ENCODE data around the gene MDK. TPM values are rescaled to one million over a fixed set of nuclear protein-coding genes. Genes with fewer than 3 reads are reported as not detected.

MDK gene
- total and polyA plus RNA-seq, 2 experiments from 2014 or later: 388 to 477 TPM

DNA sequence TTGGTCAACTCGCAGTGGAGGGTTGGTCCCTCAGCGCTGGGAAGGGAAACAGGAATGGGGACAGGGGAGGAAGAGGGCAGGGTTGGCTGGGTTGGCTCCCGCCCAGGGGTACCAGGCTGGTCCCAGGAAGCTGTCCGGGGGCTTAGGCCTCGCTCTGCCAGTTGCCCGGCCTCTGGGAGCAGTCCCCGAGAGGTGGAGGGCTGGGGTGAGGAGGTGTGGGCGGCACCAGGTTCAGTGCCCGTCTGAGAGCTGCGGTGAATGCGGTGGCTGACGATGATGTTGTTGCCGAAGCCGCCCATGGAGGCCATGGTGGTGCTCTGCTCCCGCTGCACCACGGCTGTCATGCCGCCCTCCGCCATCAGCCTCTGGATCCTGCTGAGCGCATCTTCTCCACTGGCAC, 16.1 kb downstream of the MDK start:
- Histone ChIP-seq H3K27me3 (ENCODE audit: insufficient read depth) (peaks cover 18% of the 10 kb centered on the region), H2AFZ (no peak overlapping the region), H3F3A (replicated peaks; ENCODE audit: low read depth) (peaks cover 8% of the 10 kb centered on the region; the same call in 1 of the 2 replicates), H3K4me1 (ENCODE audit: insufficient read depth) (no peaks in the 10 kb centered on the region; the same call in 1 of the 2 replicates), H3K4me3 (no peak overlapping the region), H3K36me3 (ENCODE audit: insufficient read depth) (no peaks in the 10 kb centered on the region), H3K27ac (ENCODE audit: low read depth) (no peak overlapping the region), H3K9me2 (ENCODE audit: insufficient read depth) (no peaks in the 10 kb centered on the region), H4K20me1 (replicated peaks; ENCODE audit: insufficient read depth) (no peaks in the 10 kb centered on the region; the same call in 1 of the 2 replicates), H3K79me2 (replicated peaks; ENCODE audit: insufficient read depth) (no peaks in the 10 kb centered on the region), H3K4me2 (no peak overlapping the region)
- H3K36me3 Mint-ChIP-seq (ENCODE audit: low read depth): peaks cover 10% of the 10 kb centered on the region; the same call in 2 of the 3 replicates
- no peaks in the 10 kb centered on the region for H3K9me3 Mint-ChIP-seq
- ATAC-seq: no peak
- peaks cover 21% of the 10 kb centered on the region for H3K27me3 Mint-ChIP-seq (ENCODE audit: insufficient read depth, low read depth, poor library complexity)
- no peak overlapping the region for H3K4me3 Mint-ChIP-seq
- peaks cover 10% of the 10 kb centered on the region for H3K4me1 Mint-ChIP-seq
- TF ChIP-seq EZH2 (IDR thresholded peaks at IDR 0.05; ENCODE audit: low read depth, unreplicated experiment): no peak
- TF ChIP-seq NANOG (IDR thresholded peaks at IDR 0.05; ENCODE audit: borderline replicate concordance): no peak
- no peak for TF ChIP-seq EZH2phosphoT487 (IDR thresholded peaks at IDR 0.05; ENCODE audit: unreplicated experiment)
- TF ChIP-seq, protein P1, sequence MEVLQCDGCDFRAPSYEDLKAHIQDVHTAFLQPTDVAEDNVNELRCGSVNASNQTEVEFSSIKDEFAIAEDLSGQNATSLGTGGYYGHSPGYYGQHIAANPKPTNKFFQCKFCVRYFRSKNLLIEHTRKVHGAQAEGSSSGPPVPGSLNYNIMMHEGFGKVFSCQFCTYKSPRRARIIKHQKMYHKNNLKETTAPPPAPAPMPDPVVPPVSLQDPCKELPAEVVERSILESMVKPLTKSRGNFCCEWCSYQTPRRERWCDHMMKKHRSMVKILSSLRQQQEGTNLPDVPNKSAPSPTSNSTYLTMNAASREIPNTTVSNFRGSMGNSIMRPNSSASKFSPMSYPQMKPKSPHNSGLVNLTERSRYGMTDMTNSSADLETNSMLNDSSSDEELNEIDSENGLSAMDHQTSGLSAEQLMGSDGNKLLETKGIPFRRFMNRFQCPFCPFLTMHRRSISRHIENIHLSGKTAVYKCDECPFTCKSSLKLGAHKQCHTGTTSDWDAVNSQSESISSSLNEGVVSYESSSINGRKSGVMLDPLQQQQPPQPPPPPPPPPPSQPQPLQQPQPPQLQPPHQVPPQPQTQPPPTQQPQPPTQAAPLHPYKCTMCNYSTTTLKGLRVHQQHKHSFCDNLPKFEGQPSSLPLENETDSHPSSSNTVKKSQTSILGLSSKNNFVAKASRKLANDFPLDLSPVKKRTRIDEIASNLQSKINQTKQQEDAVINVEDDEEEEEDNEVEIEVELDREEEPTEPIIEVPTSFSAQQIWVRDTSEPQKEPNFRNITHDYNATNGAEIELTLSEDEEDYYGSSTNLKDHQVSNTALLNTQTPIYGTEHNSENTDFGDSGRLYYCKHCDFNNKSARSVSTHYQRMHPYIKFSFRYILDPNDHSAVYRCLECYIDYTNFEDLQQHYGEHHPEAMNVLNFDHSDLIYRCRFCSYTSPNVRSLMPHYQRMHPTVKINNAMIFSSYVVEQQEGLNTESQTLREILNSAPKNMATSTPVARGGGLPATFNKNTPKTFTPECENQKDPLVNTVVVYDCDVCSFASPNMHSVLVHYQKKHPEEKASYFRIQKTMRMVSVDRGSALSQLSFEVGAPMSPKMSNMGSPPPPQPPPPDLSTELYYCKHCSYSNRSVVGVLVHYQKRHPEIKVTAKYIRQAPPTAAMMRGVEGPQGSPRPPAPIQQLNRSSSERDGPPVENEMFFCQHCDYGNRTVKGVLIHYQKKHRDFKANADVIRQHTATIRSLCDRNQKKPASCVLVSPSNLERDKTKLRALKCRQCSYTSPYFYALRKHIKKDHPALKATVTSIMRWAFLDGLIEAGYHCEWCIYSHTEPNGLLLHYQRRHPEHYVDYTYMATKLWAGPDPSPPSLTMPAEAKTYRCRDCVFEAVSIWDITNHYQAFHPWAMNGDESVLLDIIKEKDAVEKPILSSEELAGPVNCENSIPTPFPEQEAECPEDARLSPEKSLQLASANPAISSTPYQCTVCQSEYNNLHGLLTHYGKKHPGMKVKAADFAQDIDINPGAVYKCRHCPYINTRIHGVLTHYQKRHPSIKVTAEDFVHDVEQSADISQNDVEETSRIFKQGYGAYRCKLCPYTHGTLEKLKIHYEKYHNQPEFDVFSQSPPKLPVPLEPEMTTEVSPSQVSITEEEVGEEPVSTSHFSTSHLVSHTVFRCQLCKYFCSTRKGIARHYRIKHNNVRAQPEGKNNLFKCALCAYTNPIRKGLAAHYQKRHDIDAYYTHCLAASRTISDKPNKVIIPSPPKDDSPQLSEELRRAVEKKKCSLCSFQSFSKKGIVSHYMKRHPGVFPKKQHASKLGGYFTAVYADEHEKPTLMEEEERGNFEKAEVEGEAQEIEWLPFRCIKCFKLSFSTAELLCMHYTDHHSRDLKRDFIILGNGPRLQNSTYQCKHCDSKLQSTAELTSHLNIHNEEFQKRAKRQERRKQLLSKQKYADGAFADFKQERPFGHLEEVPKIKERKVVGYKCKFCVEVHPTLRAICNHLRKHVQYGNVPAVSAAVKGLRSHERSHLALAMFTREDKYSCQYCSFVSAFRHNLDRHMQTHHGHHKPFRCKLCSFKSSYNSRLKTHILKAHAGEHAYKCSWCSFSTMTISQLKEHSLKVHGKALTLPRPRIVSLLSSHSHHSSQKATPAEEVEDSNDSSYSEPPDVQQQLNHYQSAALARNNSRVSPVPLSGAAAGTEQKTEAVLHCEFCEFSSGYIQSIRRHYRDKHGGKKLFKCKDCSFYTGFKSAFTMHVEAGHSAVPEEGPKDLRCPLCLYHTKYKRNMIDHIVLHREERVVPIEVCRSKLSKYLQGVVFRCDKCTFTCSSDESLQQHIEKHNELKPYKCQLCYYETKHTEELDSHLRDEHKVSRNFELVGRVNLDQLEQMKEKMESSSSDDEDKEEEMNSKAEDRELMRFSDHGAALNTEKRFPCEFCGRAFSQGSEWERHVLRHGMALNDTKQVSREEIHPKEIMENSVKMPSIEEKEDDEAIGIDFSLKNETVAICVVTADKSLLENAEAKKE (CRISPR knock-in tag; IDR thresholded peaks at IDR 0.05): no peak
- TF ChIP-seq, protein P2, sequence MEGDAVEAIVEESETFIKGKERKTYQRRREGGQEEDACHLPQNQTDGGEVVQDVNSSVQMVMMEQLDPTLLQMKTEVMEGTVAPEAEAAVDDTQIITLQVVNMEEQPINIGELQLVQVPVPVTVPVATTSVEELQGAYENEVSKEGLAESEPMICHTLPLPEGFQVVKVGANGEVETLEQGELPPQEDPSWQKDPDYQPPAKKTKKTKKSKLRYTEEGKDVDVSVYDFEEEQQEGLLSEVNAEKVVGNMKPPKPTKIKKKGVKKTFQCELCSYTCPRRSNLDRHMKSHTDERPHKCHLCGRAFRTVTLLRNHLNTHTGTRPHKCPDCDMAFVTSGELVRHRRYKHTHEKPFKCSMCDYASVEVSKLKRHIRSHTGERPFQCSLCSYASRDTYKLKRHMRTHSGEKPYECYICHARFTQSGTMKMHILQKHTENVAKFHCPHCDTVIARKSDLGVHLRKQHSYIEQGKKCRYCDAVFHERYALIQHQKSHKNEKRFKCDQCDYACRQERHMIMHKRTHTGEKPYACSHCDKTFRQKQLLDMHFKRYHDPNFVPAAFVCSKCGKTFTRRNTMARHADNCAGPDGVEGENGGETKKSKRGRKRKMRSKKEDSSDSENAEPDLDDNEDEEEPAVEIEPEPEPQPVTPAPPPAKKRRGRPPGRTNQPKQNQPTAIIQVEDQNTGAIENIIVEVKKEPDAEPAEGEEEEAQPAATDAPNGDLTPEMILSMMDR (conservative IDR thresholded peaks at IDR 0.05; ENCODE audit: low read depth in 2 of 2): no peak
- no peak for TF ChIP-seq ZNF331 (CRISPR knock-in tag; IDR thresholded peaks at IDR 0.05; ENCODE audit: low read depth)
- TF ChIP-seq, protein P3, sequence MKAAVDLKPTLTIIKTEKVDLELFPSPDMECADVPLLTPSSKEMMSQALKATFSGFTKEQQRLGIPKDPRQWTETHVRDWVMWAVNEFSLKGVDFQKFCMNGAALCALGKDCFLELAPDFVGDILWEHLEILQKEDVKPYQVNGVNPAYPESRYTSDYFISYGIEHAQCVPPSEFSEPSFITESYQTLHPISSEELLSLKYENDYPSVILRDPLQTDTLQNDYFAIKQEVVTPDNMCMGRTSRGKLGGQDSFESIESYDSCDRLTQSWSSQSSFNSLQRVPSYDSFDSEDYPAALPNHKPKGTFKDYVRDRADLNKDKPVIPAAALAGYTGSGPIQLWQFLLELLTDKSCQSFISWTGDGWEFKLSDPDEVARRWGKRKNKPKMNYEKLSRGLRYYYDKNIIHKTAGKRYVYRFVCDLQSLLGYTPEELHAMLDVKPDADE (IDR thresholded peaks at IDR 0.05): no peak
- no peak for TF ChIP-seq STAT1 (IDR thresholded peaks at IDR 0.05; ENCODE audit: unreplicated experiment)
- TF ChIP-seq POLR2AphosphoS5 (IDR thresholded peaks at IDR 0.05; ENCODE audit: low read depth): no peak
- TF ChIP-seq, protein P4, sequence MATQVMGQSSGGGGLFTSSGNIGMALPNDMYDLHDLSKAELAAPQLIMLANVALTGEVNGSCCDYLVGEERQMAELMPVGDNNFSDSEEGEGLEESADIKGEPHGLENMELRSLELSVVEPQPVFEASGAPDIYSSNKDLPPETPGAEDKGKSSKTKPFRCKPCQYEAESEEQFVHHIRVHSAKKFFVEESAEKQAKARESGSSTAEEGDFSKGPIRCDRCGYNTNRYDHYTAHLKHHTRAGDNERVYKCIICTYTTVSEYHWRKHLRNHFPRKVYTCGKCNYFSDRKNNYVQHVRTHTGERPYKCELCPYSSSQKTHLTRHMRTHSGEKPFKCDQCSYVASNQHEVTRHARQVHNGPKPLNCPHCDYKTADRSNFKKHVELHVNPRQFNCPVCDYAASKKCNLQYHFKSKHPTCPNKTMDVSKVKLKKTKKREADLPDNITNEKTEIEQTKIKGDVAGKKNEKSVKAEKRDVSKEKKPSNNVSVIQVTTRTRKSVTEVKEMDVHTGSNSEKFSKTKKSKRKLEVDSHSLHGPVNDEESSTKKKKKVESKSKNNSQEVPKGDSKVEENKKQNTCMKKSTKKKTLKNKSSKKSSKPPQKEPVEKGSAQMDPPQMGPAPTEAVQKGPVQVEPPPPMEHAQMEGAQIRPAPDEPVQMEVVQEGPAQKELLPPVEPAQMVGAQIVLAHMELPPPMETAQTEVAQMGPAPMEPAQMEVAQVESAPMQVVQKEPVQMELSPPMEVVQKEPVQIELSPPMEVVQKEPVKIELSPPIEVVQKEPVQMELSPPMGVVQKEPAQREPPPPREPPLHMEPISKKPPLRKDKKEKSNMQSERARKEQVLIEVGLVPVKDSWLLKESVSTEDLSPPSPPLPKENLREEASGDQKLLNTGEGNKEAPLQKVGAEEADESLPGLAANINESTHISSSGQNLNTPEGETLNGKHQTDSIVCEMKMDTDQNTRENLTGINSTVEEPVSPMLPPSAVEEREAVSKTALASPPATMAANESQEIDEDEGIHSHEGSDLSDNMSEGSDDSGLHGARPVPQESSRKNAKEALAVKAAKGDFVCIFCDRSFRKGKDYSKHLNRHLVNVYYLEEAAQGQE (IDR thresholded peaks at IDR 0.05; ENCODE audit: unreplicated experiment): no peak
- no peak for TF ChIP-seq JUNB (IDR thresholded peaks at IDR 0.05; ENCODE audit: unreplicated experiment)
- no peak for TF ChIP-seq CREB1 (CRISPR knock-in tag; IDR thresholded peaks at IDR 0.05; ENCODE audit: low read depth)
- TF ChIP-seq ZNF114 (CRISPR knock-in tag; IDR thresholded peaks at IDR 0.05): no peak
- no peak overlapping the region; the same call in 1 of the 2 replicates for H3K27ac Mint-ChIP-seq
- DNase-seq (ENCODE audit: low spot score): no peak

Data from GM23338 (cell line).